HL-60/S4 (cell line): ENCODE data around the gene GP9.

Experiments used
- in situ Hi-C: fragments of 300-500 bp; cut with MboI; formaldehyde crosslinking; loops from 2 replicates; pipeline ENCODE4 v1.14.3; 2022; ENCODE audit warnings: low sequenced_read_pairs

The GP9 gene

DNA sequence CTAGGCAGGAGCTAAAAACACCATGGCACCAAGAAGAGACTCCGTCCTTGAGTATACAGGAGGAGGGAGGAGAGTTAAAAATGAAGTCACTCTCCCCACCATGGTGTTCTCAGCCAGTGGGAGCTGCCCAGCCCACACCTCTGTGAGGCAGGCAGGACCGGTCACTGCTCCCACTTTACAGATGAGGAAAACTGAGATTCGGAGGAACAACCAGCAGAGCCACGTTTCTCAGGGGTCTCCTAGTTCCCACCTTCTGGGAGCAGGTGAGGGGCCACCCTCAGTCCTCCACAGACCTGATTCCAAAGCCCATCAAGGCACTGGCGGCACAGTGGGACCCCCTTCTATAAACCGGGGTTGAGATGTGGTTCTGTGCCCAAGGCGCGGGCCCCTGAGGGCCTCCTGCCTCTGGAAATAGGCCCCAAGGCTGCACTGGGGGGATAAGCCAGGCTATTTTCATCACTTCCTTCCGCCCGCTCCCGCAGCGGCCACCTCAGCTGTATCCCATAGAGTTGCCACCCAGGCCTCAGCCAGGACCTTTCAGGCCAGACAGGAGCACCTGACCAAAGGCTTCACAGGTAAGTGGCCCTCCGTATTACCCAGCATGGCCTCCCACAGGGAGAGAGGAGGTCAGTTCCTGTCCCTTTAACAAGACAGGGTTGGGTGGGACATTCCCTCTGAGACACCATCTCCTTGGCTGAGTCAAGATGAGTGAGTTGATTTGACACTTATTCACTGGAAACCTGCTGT is at the start of gene GP9:
Gene GP9, plus strand, starts transcription at position 504 of the 747 bp plus-strand sequence. CDS start 961 bp downstream, outside the sequence.
- in situ Hi-C loops, result no loop called here

DNA sequence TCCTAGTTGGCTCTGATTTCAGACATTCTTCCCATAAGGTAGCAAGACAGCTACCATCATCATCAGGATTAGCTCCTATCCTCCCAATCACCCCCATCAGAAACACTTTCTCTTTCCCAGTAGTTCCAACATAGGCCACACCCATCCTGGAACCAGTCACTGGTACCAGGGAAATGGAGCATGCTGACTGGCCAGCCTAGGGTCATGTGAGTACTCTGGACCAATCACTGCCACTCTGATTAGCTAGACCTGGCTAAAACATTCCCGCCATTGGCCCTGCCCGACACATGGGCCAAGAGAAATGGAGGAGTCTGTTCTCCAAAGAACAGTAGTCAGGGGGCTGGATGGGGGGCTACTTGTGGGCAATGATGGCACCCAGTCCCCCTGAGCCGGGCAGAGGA is 47.1 kb upstream of the GP9 start:
- in situ Hi-C loops, result no loop called here

DNA sequence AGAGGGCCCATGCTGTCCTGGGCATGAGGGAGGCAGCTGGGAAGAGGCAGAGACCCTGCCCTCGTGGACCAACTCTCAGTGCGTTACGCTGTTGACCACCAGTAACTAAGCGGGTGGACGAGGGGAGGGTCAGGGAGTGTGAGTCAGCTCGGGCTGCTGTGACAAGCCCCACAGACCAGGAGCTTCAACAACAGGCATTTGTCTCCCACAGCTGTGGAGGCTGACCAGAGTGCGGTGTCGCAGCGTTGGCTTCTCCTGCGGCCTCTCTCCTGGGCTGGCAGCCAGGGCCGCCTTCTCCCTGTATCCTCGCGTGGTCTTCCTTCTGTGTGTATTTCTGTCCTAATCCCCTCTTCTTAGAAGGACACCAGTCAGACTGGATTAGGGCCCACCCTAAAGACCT is 46.4 kb upstream of the GP9 start:
- in situ Hi-C loops, result no loop called here

DNA sequence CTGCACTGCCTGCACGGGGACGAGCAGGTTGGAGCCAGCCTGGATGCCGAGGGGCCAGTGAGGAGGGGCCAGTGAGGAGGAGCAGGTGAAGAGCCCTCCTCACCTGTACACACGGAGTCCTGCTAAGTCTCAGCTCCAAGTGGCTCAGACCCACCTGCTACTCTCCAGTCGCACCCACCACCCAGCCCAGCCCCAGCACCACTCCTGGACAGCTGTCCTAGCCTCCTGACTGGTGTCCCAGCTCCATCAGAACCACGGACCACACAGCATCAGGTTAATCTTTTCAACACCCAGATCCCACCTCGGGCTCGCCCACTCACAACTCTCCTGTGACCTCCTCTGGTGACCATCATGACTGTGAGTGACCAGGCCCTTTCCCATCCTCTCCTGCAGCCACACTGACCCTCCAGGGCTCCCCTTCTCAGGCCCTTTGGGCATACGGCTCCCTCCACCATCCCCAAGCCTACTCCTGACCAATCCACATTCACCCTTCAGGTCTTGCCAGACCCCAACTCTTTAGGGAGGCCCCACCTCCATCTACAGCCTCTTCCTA is 45.7 kb upstream of the GP9 start:
- in situ Hi-C loops, result no loop called here

DNA sequence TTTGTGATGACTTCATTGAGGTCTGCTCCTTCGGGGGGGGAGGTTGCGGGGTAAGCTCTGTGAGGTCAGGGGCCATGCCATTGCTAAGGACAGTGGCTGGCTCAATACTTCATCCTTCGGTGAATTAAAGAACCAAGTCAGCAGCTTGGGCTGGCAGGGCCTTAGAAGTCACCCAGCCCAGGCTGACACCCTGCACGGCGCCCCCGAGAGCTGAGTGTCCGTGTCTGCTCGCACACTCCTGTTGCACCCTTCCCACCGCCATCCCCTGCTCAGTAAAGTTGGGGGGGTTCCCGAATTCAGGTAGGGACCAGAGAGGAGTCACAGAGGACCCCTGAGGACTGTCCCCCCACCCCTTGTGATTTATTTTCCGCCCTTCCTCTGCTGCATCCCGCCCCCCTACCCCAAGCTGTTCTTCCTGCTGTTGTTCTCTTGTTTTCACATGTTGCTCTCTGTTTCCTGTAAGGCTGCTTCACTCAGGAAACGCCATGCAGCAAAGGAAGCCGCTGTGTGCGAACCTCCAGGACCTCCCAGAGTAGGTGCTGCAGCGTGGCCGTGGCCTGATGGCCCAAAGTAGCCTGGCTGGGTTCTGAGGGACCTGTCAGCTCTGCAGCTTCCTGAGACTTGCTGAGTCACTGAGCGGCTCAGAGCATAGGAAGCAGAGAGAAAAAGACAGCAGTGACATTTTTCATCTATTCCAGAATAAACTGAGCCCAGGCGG is 45.0 kb upstream of the GP9 start:
- in situ Hi-C loops, result no loop called here

DNA sequence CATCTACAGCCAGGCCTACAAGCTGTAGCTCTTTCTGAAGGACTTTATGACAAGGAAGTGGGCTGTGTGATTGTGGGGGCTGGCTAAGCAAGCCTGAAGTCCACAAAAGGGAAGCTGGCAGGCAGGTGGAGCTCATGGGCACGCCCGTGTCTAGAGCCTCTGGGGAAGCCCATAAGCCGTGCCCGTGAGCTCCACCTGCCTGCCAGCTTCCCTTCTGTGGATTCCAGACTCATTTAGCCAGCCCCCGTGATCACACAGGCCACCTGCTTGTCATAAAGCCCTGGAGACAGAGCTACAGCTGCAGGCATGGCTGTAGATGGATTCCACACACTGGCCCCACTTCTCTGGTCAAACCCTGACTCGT is 44.2 kb upstream of the GP9 start:
- in situ Hi-C loops, result no loop called here

DNA sequence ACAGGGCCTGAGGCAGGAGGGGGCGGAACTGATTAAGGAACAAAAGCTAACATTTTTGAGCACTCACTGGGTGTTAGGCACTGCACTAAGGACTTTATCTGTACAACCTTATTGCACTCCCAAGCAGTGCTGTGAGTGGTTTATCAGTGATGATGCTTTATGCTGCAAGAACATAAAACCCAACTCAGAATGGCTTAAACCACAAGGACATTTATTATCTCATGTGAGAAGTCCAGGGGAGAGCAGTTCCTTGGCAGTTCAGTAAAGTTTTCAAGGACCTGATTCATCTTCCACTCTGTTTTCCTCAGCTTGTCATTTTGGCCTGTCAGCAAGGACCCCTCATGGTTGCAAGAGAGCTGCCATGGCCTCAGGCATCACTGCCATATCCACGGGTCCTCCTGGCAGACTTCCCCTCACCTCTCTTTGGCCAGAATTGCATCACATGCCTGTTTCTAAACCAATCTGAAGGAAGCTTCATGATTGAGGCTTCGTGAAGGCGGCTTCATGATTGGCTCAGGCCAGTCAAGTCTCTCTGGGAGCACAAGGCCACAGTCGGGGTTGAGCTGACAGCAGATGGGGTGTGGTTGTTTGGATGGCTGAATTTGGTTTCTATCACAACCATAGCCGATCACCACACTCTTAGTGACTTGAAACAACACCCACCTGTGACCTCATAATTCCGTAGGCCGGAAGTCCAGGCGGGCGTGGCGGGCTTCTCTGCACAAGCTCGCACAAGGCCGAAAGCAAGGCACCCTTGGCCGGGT is 43.7 kb upstream of the GP9 start:
- in situ Hi-C loops, result no loop called here

DNA sequence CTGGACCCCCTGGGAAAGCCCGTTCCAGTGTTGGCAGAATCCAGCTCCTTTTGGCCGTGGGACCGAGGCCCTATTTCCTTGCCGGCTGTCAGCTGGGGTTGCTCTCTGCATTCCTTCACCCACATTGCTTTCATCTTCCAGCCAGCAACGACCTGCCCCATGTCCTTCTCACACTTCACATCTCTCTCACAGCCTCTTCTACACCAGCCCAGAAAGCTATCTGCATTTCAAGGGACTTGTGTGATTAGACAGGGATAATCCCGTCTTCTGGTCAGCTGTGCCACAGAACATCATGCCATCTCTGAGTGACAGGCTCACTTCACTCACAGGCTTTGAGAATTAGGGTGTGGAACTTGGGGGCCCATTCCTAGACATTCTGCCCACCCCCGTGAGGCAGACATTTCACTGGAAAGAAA is 43.1 kb upstream of the GP9 start:
- in situ Hi-C loops, result no loop called here

DNA sequence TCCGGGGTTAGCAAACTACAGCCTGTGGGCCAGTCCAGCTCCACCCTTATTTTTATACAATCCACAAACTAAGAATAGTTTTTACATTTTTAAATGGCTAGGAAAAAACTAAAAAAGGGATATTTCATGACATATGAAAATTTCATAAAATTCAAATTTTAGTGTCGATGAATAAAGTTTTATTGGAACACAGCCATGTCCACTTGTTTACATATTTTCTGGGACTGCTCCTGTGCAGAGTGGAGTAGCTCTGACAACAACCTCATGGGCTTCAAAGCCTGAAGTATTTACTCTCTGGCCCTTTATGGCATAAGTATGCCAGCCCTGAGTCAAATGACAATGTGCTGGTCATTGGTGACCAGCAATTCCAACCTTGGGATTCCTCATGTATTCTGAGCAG is 42.3 kb upstream of the GP9 start:
- in situ Hi-C loops, result no loop called here

DNA sequence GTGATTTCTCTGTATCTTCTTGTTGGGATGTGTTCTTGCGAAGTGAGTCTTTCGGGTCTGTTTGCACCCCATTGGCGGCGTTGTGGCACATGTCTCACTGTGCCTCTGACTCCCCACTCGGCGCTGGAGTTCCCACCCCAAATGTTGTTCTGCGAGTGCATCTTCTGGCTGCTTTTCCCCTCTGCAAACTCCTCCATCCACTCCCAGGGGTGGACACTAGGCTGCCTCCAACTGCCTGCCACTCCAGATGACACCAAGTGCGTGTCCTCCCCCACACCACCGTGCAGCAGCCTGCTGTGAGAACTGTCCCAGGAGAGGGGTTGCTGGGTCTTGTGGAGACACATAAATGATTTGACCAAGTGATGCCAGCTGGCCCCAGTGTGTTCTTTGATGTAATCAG is 41.8 kb upstream of the GP9 start:
- in situ Hi-C loops, result no loop called here

DNA sequence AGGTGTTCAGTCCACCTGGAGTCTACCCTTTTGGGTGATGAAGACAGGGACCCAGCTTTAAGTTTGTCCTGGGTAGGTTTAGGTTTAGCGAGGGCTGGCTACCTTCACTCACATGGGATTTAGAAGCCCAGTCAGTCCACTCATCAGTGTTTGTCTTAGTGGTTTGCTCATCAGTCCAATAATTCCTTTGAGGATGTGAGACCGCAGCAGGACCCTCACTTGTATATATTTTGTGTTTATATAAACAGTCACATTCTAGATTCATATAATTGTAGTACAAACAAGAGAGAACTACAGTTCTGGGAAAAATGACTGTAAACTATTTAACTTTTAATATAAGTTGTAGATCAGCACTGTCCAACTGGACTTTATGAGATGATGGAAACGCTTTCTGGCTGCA is 41.3 kb upstream of the GP9 start:
- in situ Hi-C loops, result no loop called here

DNA sequence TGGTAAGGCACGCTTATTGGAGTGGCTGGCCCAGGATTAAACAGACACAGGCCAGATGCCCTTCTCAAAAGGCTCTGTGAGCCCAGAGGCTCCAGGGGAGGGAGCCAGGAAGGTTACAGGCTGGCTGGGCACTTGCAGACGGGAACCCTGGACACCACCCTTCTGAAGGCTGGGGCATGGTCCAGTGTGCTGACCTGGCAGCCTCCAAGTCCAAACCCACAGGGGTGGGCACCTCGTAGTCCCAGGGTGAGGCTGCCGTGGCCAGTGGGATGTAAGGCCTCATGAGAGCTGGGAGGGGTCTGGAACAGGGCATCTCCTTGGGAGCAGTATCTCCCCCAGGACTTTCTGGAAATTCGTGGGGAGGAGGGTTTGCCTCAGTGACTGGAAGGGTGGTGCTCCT is 39.9 kb upstream of the GP9 start:
- in situ Hi-C loops, result loop anchor here (5.0 kb wide), 1 partner anchor 38 kb away; no protein-coding TSS in a partner anchor

DNA sequence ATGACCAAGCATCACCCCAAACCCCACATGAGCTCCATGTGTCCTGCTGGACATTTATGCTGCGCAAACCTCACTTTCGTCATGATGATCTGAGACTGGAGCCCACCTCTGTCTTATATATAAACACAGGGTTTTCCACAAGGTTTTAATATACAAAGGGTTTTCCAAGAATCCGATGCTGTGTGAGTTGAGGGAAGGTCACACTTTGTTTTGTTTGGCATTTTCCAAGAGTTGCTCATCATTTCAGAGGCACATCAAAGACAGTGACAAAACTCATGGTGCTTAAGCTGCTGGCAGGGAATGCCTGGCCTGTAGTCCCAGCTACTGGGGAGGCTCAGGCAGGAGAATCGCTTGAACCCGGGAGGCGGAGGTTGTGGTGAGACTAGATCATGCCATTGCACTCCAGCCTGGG is 39.4 kb upstream of the GP9 start:
- in situ Hi-C loops, result loop anchor here (5.0 kb wide), 1 partner anchor 39 kb away; no protein-coding TSS in a partner anchor

DNA sequence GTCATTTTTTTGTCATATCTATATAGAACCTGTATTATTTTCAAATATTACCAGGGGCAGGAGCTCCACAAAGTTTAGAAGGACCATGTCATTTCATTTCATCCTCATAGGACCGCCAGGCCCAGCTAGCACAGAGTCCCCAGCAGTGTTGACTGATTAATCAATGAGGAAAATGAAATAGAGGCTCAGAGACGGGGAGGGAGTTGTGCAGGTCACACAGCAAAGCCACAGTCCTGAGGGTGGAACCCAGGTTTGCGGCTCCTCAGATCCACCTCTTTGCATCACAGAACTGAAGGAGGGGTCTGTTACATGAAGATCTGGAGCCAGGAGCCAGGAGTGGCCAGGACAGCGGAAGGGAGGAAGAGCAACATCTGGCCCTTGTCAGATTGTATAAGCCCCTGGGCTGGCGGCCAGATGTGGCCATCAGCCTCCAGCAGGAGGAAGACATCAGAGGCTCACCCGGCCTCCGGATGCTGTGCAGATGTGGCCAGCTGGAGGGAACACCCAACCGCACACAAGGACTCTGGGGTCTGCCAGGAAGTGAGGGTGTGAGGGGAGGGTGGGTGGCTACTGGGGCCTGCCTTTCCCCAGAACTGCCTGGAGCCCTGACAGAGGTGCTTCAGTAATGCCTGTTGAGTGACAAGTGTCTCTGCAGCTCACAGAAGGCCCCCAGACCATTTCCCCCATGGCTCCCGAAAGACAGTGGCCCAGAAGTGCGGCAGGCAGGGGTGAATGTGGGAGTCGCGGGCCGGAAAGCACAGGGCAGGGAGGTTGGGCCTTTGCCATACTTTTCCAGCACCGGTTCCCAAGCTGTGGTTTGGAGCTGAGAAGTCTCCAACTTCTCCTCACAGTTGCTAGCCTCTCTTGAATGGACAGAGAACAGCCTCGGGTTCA is 38.2 kb upstream of the GP9 start:
- in situ Hi-C loops, result loop anchor here (5.0 kb wide), 1 partner anchor 40 kb away; no protein-coding TSS in a partner anchor

DNA sequence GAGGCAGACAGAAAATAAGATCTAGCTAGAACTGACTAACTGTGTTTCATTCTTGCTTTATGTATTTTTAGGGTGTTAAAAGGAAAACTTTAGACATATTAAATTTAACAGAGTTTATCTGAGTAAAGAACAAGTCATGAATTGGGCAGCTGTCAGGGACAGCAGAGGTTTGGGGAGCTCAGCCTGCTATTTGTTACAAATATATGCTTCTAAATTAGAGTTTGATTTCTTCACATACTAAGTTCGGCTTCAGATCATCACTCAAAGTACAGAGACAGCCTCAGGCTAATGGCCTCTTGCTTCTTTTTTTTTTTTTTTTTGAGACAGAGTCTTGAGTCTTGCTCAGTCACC is 37.6 kb upstream of the GP9 start:
- in situ Hi-C loops, result loop anchor here (5.0 kb wide), 1 partner anchor 41 kb away; no protein-coding TSS in a partner anchor

DNA sequence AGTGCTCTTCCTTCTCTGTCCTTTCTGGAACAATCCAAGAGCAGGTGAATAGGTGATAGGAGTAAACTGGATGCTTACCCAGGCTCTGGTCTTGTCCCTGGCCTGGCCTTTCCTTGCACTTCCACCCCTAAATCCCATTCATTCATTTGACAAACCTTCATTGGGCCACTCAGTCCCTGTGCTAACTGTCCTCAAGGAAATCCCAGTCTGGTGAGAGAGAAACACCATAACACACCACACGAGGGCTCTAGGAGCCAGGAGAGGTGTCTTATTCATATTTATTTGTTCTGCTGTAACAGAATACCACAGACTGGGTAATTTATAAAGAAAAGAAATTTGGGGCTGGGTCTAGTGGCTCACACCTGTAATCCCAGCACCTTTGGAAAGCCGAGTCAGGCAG is 36.7 kb upstream of the GP9 start:
- in situ Hi-C loops, result loop anchor here (5.0 kb wide), 1 partner anchor 42 kb away; no protein-coding TSS in a partner anchor

DNA sequence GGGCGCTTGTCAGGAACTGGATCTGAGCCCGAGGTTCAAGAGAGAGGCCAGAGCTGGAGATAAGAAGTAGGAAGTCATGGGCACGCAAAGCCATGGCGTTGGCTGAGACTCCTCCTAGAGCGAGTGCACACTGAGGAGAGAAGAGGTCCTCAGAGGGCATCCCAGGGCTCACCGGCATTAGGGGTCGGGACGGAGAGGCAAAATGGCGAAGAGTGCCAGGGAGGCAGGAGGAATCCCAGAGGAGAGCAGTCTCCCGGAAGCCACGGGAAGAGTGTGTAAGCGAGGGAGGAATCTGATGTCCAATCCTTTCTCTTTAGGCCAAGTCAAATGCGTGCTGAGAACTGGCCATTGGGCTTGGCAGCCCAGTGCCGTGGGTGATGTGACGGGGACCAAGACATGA is 35.5 kb upstream of the GP9 start:
- in situ Hi-C loops, result no loop called here

DNA sequence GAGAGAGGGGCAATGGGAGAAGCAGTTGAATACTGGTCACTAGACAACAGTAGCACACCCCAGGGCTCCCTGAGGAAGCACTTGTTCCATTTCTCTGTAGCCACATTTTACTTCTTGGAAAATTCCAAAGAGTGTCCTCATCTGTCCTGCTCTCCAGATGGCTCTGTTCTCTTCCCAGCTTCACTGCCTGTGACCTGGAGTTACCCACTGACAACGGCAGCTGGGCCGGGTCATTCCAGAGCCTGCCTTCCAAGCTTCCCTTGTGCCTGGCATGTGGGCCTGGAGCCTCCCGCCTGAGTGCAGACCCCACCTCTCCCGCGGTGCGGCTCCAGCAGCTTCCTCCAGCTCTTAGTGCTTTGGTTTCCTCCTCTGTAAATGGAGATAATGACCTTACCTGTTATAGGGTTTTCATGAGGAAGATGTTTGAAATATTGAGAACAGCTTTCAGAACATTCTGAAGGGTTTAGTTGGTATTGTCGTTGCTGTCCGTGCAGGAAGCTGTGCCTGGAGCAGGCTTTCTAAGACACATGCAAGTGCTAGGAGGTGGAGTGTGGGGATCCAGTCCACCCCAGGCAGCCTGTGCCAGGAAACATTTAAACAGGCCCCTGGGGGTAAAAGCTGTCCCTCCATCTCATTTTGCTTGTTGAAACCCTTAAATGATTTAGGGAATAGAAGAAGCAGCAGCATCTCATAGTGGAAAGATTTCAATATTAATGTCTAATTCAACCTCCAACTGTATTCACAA is 34.7 kb upstream of the GP9 start:
- in situ Hi-C loops, result no loop called here

DNA sequence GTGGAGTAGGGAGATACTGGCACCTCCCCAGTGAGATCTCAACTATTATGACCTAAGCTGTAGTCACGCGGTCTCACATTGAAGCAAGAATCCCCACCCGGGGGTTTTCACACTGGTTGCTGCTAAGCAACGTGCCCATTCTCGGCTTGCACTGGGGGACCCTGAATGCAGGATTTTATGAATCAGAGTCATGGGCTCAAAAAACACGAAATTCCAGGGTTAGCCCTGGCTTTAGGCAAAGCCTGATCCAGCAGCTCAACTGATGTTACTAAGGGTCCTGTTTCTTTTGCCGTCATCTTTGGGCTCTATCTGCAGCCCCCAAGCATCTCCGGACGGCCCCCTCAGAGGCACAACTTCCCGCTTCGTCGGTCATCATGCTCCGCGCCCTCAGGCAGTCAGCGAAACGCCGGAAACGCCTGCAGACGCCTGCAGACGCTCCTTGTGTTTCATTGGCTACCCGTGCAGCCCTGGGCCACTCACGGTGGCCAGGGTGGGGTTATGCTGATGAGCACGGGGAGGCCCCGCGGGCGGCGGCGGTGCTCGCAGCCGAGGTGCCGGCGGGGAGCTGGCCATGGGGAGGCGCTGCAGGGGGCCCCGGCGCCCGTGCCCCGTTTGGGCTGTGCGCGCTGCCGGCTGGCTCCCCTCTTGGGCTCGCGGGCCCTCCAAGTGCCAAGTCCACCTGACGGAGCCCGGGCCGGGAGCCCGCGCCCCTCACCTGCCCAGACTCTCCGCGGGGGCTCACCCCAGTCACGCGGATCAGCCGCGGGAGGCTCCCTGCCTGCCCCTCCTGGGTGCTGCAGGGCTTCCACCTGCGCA is 33.6 kb upstream of the GP9 start:
- in situ Hi-C loops, result no loop called here
